AG09309 (cell line): ENCODE results near the gene HPSE2.
A peak's percentile ranks its signal among the peaks of the same experiment; 100 is the strongest.

Experiments
- DNase-seq: peaks from one replicate; pipeline ENCODE4 v3.0.0-alpha.2; 2010; ENCODE audit warnings: low read depth
- H3K4me3 ChIP-seq: 2 replicates; pipeline ENCODE4 v1.5.1; 2011; ENCODE audit warnings: mild to moderate bottlenecking, low read depth, low read length, moderate library complexity; ENCODE audit not compliant: control insufficient read depth
- CTCF ChIP-seq: IDR thresholded peaks from 2 replicates; pipeline ENCODE4 v1.5.1; 2011; ENCODE audit warnings: mild to moderate bottlenecking, low read depth, low read length, inconsistent platforms; ENCODE audit not compliant: insufficient read depth, control insufficient read depth; ENCODE audit errors: missing control alignments

HPSE2 gene

GRCh38 chr10:99236627-99237309, 1.1 kb upstream of the HPSE2 start:
- H3K4me3 ChIP-seq, result no peak overlapping the region
- DNase-seq, result no peak
- TF ChIP-seq CTCF, result no peak

DNA sequence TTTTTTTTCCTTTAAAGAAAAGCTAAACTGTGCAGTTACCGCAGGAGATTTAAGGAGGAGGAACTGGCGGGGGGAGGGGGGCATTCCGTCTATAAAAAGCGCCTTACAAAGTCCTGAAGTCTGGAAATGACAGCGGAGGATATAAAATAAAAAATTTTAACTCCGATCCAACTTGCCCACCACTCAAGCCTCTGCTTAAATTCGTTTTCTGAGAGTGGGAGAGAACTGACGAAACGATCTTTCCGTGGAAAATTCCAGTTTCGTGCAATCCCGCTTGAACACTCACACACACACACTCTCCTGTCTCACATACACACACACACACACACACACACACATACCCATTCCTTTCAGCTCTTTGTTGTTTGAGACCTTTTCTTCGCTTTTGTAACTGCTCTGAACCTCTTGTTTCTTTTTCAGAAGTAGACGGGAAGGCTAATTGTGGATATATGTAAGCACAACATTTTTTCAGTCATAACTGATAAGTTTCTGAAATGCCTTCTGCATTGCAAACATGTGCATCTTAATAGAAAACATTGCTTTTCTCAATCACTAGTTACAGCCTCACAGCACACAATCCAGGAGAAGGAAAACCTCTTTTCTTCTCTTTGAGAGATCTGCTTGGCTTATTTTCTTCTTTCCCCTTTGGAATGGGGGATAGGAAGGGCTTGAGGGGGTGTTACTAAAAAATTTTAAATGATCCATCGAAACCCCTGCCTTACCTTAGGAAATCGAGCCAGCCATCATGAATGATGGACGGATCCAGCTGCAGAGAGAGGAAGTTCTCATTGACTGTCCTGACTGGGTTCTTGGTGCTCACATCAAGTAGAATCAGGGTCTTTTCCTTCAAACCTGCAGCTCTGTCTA, 628 bp downstream of the HPSE2 start:
- H3K4me3 ChIP-seq, result peak overlapping the region; percentile 62
- no peak for TF ChIP-seq CTCF
- DNase-seq, result no peak

- no peak for TF ChIP-seq CTCF
- H3K4me3 ChIP-seq, result peak overlapping the region; percentile 62
- no peak for DNase-seq
Observed at GRCh38 chr10:99234041-99234790, 1.4 kb downstream of the HPSE2 start.

DNA sequence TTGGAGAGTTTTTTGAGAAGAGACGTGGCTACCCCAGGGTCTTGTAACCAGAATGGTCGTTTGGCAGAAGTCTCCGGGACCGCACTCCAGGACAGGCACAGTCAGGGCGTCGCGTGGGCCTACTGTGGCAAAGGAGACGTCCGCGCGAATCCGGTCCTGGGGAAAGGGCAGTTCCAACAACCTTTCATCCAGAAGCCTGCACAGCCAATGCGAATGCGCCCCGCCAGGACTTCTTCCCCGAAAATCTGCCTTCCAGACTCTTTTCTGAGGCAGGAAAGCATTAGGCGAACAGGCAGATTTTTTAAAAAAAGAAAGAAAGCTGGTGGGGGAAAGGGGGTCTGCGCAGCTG, 2.0 kb downstream of the HPSE2 start:
- no peak for TF ChIP-seq CTCF
- DNase-seq, result no peak
- peak overlapping the region; percentile 62 for H3K4me3 ChIP-seq

DNA sequence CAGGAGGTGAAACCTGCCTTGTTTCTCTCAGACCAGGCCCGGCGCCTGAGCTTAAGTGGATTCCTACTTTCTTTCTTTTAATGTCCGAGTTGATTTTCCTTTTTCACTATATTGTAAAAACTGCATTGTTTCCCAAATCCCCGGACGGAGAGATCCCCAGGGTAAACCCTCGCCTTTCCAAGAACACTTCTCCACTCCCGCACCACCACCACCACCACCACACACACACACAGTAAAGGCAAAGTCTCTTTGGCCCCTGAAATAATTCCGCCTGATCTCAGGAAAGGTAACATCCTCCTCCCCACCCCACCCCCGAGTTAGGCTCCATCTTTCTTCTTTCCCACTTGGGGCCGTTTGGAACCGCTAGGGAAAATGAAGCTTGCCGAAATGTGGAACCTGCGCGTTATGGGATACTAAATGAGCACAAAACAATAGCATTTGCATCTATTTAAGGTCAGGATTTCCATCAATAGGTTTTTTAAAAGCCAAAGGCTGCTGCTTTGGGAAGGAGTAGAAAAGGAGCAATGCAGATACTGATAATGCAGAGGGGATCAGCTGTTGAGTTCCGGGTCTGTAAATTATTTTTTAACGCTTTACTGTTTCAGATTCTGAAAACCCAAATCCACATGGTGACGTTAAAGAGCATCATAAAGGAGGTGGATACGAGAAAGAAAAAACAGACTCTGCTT, 2.5 kb downstream of the HPSE2 start:
- no peak overlapping the region for H3K4me3 ChIP-seq
- DNase-seq, result no peak
- no peak for TF ChIP-seq CTCF

- DNase-seq, result no peak
- no peak for TF ChIP-seq CTCF
- H3K4me3 ChIP-seq, result no peak overlapping the region
Observed at GRCh38 chr10:99232360-99232999, 3.2 kb downstream of the HPSE2 start.
